ACC112 (cell line): Measurements from ENCODE around the gene CYP46A1.
A peak's percentile ranks its signal among the peaks of the same experiment; 100 is the strongest.

ENCODE experiments used
- H2AFZ ChIP-seq: fragments of 200-600 bp; sonication (generic); one replicate; pipeline ENCODE4 v1.6.0; 2017; ENCODE audit warnings: antibody characterized with exemption, low read length; ENCODE audit not compliant: unreplicated experiment
- H3K27ac ChIP-seq: fragments of 200-600 bp; sonication (generic); 2 replicates; pipeline ENCODE4 v1.5.1; 2014; ENCODE audit warnings: low read depth, mild to moderate bottlenecking, antibody characterized with exemption, low read length, moderate library complexity
- H3K27me3 ChIP-seq: fragments of 200-600 bp; sonication (generic); 2 replicates; pipeline ENCODE4 v1.6.1; 2014; ENCODE audit warnings: mild to moderate bottlenecking, antibody characterized with exemption, low read length, moderate library complexity, mixed read lengths; ENCODE audit not compliant: insufficient read depth
- H3K36me3 ChIP-seq: fragments of 200-600 bp; sonication (generic); 2 replicates; pipeline ENCODE4 v1.6.1; 2016; ENCODE audit warnings: mild to moderate bottlenecking, antibody characterized with exemption, low read length, moderate library complexity, mixed read lengths; ENCODE audit not compliant: insufficient read depth
- H3K4me1 ChIP-seq: fragments of 200-600 bp; sonication (generic); one replicate; pipeline ENCODE4 v1.6.1; 2016; ENCODE audit warnings: low read length, mixed read lengths; ENCODE audit not compliant: insufficient read depth, unreplicated experiment, control insufficient read depth
- H3K4me3 ChIP-seq: fragments of 200-600 bp; sonication (generic); 2 replicates; pipeline ENCODE4 v1.5.1; 2014; ENCODE audit warnings: mild to moderate bottlenecking, low read depth, low read length
- H3K79me2 ChIP-seq: fragments of 200-600 bp; sonication (generic); one replicate; pipeline ENCODE4 v1.6.0; 2016; ENCODE audit warnings: low read length; ENCODE audit not compliant: control insufficient read depth, unreplicated experiment, insufficient read depth

CYP46A1 gene

DNA sequence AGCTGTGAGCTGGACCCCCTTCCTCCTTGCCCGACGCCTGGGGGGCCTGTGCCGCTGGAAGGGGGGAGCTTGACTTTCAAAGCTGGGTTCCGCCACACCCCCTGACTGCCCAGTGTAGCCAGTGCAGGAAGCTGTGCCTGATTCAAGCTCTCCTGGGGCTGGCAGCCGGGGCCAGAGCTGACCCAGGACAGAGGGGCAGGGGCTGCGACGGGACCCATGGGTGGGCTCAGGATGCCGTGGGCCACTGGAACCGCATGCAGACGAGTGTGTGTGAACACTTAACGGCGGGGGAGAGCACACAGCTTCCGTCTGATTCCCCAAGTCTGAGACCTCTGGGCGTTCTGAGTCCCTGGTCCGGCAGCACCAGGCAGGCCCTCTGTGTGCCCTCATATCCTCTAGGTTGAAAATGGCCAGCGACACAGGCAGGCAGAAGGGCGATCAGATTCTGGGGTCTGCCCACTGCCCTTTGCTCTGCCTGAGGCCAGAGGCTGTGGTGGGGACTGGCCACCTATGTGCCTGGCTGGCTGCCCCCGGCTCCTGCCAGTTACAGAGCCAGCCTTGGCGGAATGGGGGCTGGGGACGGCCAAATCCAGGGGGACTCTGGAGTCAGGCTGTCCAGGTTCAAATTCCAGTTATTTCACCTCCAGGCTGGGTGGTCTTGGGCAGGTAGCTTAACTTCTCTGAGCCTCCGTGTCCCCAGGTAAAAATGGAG, 54.0 kb downstream of the CYP46A1 start:
- peak overlapping the region; percentile 90 for H2AFZ ChIP-seq
- no peak overlapping the region for H3K27ac ChIP-seq
- peaks cover 7% of the 10 kb centered on the region for H3K4me1 ChIP-seq
- no peaks in the 10 kb centered on the region for H3K36me3 ChIP-seq
- H3K79me2 ChIP-seq, result no peaks in the 10 kb centered on the region
- H3K4me3 ChIP-seq, result peak overlapping the region; percentile 82
- no peaks in the 10 kb centered on the region for H3K27me3 ChIP-seq

DNA sequence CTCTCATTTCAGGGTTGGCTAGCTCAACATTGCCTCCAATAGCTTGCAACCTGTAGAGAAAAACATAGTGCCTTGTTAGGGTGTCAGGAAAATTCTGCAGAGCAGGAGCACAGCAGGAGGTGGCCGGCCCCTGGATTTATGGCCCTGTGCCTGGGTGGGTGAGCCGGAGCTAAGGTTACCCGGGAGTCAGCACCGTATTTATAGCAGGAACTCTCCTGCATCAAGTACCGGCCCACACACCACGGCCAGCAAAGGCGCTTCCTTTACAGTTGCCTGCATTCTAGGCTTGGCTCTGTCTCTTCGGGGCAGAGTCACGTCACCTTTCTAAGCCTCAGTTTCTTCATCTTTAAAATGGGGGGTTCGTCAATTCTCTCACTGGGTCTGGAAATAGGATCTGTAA, 56.3 kb downstream of the CYP46A1 start:
- Histone ChIP-seq H3K4me1 (peaks cover 9% of the 10 kb centered on the region), H3K36me3 (no peaks in the 10 kb centered on the region), H3K4me3 (no peak overlapping the region), H3K27ac (no peak overlapping the region), H3K79me2 (no peaks in the 10 kb centered on the region), H3K27me3 (no peaks in the 10 kb centered on the region), H2AFZ (no peak overlapping the region)

DNA sequence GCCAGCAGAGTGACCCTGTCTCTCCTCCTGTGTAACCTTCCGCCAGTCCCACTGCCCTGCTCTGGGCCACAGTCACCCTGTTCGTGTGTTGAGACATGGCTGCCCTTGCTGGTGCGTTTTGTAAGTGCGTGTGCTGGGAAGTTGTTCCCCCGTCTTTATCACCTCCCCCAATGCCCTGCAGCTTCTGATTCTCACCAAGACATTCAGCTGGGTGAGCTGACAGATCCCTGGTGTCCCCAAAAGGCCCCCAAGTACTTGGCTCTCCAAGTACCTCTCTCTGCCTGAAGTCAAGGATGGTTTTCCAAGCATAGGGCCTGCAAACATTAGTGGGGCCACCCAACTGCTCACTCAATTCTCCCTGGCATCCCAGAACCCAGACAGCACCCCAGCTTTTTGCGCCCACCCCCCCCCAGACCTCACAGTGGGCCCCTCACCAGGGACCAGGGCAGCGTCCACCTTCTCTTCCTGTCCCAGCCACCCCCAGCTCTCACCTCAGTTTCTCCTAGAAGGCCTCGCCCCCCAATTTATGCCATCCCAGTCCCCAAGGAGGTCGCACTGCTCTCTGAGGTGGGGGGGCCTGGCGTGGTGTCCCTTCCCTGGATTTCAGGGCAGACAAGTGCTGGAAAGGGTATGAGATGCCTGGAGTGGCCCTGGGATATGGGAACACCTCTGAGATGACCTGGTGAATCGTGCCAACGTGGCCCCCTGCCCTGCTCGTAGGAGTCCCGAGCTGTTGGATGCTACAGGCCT, 57.3 kb downstream of the CYP46A1 start:
- no peaks in the 10 kb centered on the region for H3K27me3 ChIP-seq
- H3K79me2 ChIP-seq, result no peaks in the 10 kb centered on the region
- no peak overlapping the region for H3K4me3 ChIP-seq
- H3K27ac ChIP-seq, result no peak overlapping the region
- peaks cover 19% of the 10 kb centered on the region for H3K4me1 ChIP-seq
- no peak overlapping the region for H2AFZ ChIP-seq
- H3K36me3 ChIP-seq, result no peaks in the 10 kb centered on the region

DNA sequence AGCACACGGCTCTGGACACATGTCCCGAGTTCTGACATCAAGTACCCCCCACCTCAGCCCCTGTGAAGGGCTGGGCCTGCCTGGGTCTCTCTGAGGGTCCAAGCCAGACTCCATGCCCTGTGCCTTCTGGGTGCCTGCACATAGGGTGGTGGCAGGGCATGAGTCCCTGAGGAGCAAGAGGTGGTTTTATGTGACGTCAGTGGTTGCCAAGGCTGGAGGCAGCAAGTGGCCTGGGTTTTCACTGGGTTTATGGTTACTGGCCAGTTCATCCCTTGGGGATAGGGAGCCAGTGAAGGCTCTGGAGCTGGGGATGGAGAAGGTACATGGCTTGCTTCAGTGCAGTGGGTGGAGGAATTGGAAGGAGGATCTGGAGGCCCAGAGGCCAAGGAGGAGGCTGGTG, 58.0 kb downstream of the CYP46A1 start:
- Histone ChIP-seq H3K27ac (no peak overlapping the region), H3K4me3 (no peak overlapping the region), H3K36me3 (no peaks in the 10 kb centered on the region), H3K79me2 (no peaks in the 10 kb centered on the region), H2AFZ (no peak overlapping the region), H3K27me3 (no peaks in the 10 kb centered on the region), H3K4me1 (peaks cover 20% of the 10 kb centered on the region)

DNA sequence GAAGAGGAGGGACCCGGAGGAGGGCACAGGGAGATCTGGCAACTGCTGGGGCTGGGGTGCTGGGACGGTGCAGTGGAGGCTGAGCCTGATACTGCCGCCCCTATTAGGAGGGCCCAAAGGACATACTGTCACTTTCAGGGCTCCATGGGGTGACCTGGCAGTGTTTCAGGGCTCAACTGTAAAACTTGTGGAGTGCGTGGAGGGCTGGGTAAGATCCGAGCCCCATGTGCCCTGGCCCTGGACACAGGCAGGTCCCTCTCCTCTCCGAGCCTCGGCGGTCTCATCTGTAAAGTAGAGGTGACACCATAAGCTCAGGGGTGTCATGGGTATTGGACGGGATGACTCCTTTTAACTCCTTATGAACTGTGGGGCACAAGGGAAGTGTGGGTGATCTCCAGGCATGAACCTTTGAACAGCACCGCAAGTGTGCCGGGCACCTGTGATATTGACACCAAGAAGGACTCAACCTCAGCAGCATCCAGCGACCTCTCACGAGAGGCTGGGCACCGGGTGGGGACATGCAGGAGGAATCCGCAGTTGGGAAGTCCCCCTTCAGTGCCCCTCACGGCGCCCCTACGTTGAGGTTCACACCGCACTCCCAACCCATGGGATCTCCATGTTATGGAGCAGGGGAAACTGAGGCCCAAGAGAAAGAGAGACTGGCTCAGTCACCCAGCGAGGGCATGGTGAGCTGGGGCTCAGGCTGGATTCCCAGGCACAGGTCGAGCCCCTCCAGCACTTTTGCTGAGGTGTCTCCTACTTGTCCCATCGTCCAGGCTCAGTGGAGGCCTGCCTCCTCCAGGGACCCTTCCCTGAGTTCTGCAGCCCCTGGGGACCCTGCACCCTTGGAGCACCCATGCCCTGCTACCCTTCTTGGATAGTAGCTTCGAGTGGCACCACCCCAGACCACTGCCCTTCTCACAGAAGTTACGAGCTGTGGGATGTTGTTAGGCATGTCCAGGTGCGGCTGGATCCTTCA, 58.7 kb downstream of the CYP46A1 start:
- no peak overlapping the region for H2AFZ ChIP-seq
- H3K36me3 ChIP-seq, result no peaks in the 10 kb centered on the region
- H3K27ac ChIP-seq, result no peak overlapping the region
- peaks cover 16% of the 10 kb centered on the region for H3K4me1 ChIP-seq
- H3K4me3 ChIP-seq, result no peak overlapping the region
- no peaks in the 10 kb centered on the region for H3K27me3 ChIP-seq
- no peaks in the 10 kb centered on the region for H3K79me2 ChIP-seq

DNA sequence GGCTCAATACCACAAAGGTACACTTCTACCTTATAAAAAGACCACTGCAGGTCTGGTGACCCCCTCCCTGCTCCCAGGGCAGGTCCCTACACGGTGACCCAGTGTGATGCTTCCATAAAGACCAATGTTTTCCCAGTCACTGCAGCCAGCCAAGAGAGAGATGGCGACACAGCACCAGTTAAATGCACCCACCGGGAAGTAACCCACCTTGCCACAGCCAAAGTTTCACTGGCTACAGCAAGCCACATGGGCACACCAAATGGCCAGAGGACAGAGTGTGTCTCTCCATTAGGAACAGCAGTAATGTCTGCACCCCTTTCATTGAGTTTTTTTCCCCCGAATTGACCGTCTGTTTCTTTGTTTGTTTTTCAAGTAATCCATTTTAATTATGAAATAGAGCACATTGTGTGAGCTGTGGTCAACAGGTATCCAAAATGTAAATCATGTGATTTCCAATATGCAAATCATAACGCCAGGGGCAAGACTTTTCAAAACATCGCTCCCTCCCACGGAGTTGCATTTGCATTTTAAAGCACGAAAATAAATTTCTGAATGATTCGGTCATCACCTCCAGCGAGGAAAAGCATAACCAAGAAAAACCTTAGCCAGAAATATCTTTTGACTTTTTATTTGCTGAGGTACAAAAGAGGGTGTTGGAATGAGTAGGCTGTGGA, 60.2 kb downstream of the CYP46A1 start:
- H3K4me3 ChIP-seq, result no peak overlapping the region
- no peak overlapping the region for H2AFZ ChIP-seq
- H3K27ac ChIP-seq, result no peak overlapping the region
- peaks cover 16% of the 10 kb centered on the region for H3K4me1 ChIP-seq
- no peaks in the 10 kb centered on the region for H3K27me3 ChIP-seq
- H3K79me2 ChIP-seq, result no peaks in the 10 kb centered on the region
- no peaks in the 10 kb centered on the region for H3K36me3 ChIP-seq

DNA sequence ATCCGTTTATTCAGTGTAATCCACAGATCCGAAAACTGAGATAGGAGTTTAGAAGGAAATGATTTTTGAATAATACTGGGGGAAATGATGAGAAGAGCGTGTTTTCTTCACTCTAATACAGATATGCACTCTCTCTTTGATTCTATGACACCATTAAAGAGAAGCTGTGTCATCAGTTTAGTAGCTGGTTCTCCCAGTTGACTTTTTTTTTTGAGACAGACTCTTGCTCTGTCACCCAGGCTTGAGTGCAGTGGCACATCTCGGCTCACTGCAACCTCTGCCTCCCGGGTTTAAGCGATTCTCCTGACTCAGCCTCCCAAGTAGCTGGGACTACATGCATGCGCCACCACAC, 60.8 kb downstream of the CYP46A1 start:
- peaks cover 16% of the 10 kb centered on the region for H3K4me1 ChIP-seq
- no peak overlapping the region for H3K4me3 ChIP-seq
- no peak overlapping the region for H2AFZ ChIP-seq
- no peak overlapping the region for H3K27ac ChIP-seq
- H3K79me2 ChIP-seq, result no peaks in the 10 kb centered on the region
- H3K27me3 ChIP-seq, result no peaks in the 10 kb centered on the region
- H3K36me3 ChIP-seq, result no peaks in the 10 kb centered on the region

DNA sequence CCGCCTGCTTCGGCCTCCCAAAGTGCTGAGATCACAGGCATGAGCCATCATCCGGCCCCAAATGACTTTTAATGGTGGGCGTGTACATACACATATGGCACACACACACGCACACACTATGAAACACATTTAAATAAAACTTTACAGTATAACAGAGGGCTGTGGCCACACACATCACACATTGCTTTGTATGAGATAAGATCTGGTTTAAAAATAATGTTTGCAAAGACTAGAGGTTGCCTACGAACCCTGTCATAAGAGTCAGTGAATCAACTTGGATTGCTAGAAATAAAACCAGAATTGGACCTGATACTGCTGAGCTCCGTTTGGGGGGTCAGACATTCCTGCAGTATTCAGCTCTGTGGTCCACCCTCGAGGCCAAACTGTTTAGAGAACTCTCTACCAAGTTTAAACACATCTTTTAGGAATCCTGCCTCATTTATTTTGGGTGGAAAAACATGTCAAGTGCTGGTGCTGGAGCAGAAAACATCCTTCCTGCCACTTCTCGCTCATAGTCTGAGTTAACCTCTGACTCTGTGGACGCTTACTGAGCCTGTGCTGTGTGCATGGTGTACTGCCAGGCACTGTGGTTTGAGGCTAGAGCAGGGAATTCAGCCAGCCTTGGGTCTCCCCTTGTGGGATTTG, 61.3 kb downstream of the CYP46A1 start:
- no peaks in the 10 kb centered on the region for H3K27me3 ChIP-seq
- no peak overlapping the region for H2AFZ ChIP-seq
- peak overlapping the region; percentile 30 for H3K27ac ChIP-seq
- H3K4me3 ChIP-seq, result no peak overlapping the region
- H3K4me1 ChIP-seq, result peaks cover 16% of the 10 kb centered on the region
- H3K36me3 ChIP-seq, result no peaks in the 10 kb centered on the region
- H3K79me2 ChIP-seq, result no peaks in the 10 kb centered on the region

DNA sequence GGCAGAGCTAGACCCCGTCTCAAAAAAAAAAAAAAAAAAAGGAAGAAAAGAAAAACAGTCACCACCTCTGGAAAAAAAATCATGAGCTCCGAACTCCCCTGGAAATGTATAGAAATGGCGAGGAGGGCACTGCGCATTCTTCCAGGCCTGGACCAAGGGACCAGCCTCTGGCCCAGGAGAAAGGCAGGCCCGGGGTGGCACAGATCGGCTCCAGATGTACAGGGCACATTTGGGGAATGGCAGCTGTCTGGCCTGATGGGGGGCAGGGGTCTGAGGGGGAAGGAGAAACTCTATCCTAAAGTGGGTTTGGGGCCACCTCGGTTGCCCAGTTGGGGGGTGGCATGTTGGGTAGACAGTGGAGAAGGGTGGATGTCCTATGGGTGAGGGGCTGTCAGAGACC, 63.1 kb downstream of the CYP46A1 start:
- Histone ChIP-seq H3K27ac (no peak overlapping the region), H3K4me3 (no peak overlapping the region), H3K36me3 (no peaks in the 10 kb centered on the region), H3K4me1 (peaks cover 22% of the 10 kb centered on the region), H3K27me3 (no peaks in the 10 kb centered on the region), H3K79me2 (no peaks in the 10 kb centered on the region), H2AFZ (no peak overlapping the region)
